ENCODE measurements around the gene KCTD4.

GRCh38 chr13:45162194-45162593 lies 38.7 kb downstream of the KCTD4 start:
- no peak for TF ChIP-seq EZH2 (IDR thresholded peaks at IDR 0.05; ENCODE audit: borderline replicate concordance, insufficient read depth, low read length, poor library complexity, severe bottlenecking)
- no peak for TF ChIP-seq SMC3 (conservative IDR thresholded peaks at IDR 0.05; ENCODE audit: poor library complexity)
- no peak for TF ChIP-seq CTCF (IDR thresholded peaks at IDR 0.05; ENCODE audit: poor library complexity, severe bottlenecking)
- TF ChIP-seq REST (IDR thresholded peaks at IDR 0.05; ENCODE audit: borderline replicate concordance) = no peak
- TF ChIP-seq POLR2AphosphoS5 (IDR thresholded peaks at IDR 0.05) = no peak
- TF ChIP-seq MXI1 (conservative IDR thresholded peaks at IDR 0.05; ENCODE audit: poor library complexity, severe bottlenecking) = no peak
- TF ChIP-seq RAD21 (conservative IDR thresholded peaks at IDR 0.05) = no peak
- no peak for TF ChIP-seq TAF1 (IDR thresholded peaks at IDR 0.05; ENCODE audit: low read depth)
- TF ChIP-seq EP300 (conservative IDR thresholded peaks at IDR 0.05; ENCODE audit: poor library complexity, severe bottlenecking) = no peak
